Natural killer cell (primary cell): ENCODE measurements around the gene CAMSAP2. TPM values are rescaled to one million over a fixed set of nuclear protein-coding genes. Genes with fewer than 3 reads are reported as not detected.
"Not testable (repeated sequence)": the region's sequence is repeated elsewhere in the genome, so short reads cannot be mapped to it uniquely, and the experiment has no call there.

Experiments
- ATAC-seq, 3 donors: fragments of 150-1000 bp in 2 of 3; fragments of 200-7000 bp in 1 of 3; cut with Tn5 transposase; 1 replicate in 1 of 3; 2 replicates in 2 of 3; pipeline ENCODE4 v1.10.0; 2021; ENCODE audit warnings: mild to moderate bottlenecking in 2 of 3, moderate library complexity in 2 of 3
- DNase-seq, 2 donors: peaks; one replicate each; pipeline versions ENCODE4 v3.0.0 to v3.0.0-alpha.2; 2013 to 2021; ENCODE audit warnings: mixed read lengths in 1 of 2
- H3K27ac ChIP-seq: one replicate; pipeline ENCODE4 v1.5.1; 2013; ENCODE audit warnings: mild to moderate bottlenecking, low read length
- H3K27me3 ChIP-seq: one replicate; pipeline ENCODE4 v1.6.1; 2013; ENCODE audit warnings: low read length; ENCODE audit not compliant: control insufficient read depth, insufficient read depth
- H3K36me3 ChIP-seq: one replicate; pipeline ENCODE4 v1.6.1; 2013; ENCODE audit warnings: low read length; ENCODE audit not compliant: control insufficient read depth, insufficient read depth
- H3K4me1 ChIP-seq: one replicate; pipeline ENCODE4 v1.6.1; 2013; ENCODE audit warnings: low read length; ENCODE audit not compliant: control insufficient read depth, insufficient read depth
- H3K4me3 ChIP-seq: one replicate; pipeline ENCODE4 v1.5.1; 2013; ENCODE audit warnings: low read length
- H3K9me3 ChIP-seq: one replicate; pipeline ENCODE4 v1.6.1; 2013; ENCODE audit warnings: low read length; ENCODE audit not compliant: control insufficient read depth, insufficient read depth
- H3K27ac Mint-ChIP-seq, 2 donors: one replicate each; pipeline ENCODE4 v1.8.0; 2022; ENCODE audit warnings: mild to moderate bottlenecking in 2 of 2, mixed read lengths in 2 of 2, moderate library complexity in 1 of 2
- H3K27me3 Mint-ChIP-seq, 2 donors: one replicate each; pipeline ENCODE4 v1.8.0; 2022; ENCODE audit warnings: low read depth in 2 of 2, mixed read lengths in 2 of 2
- H3K36me3 Mint-ChIP-seq: one replicate; pipeline ENCODE4 v1.8.0; 2022; ENCODE audit warnings: mixed read lengths
- H3K4me1 Mint-ChIP-seq, 2 donors: one replicate each; pipeline ENCODE4 v1.8.0; 2022; ENCODE audit warnings: mixed read lengths in 2 of 2
- H3K4me3 Mint-ChIP-seq: one replicate; pipeline ENCODE4 v1.8.0; 2022; ENCODE audit warnings: mild to moderate bottlenecking, moderate library complexity, mixed read lengths
- H3K9me3 Mint-ChIP-seq, 2 donors: one replicate each; pipeline ENCODE4 v1.8.0; 2022; ENCODE audit warnings: mixed read lengths in 2 of 2
- WGBS: methylation state at CpG from one replicate; pipeline ENCODE4 v1.1.7; 2013; ENCODE audit warnings: missing lambda C conversion rate; ENCODE audit not compliant: insufficient coverage; 5-methylcytosine and 5-hydroxymethylcytosine counted together
- intact Hi-C: fragments of 100-400 bp; cut with micrococcal nuclease; formaldehyde crosslinking; loops from one replicate; pipeline ENCODE4 v1.14.2; 2022
- total RNA-seq, 4 donors: library from RNA; stranded (reverse); fragments of 120-200 nt in 1 of 4; gene quantifications; one replicate each; pipeline versions ENCODE4 v1.2.3 to v1.2.4, GENCODE V29; 2013 to 2022
- TF ChIP-seq, protein P1 (sequence below): fragments of 200-600 bp; IDR thresholded peaks from one replicate; pipeline ENCODE4 v1.8.0; 2022; ENCODE audit warnings: antibody characterized with exemption

The CAMSAP2 gene
- total RNA-seq, 3 donors from 2014 or later (not counting 1 experiment from before 2014, with no cell fraction given), result 0.25 to 0.89 (median 0.50) TPM

- Mint-ChIP-seq H3K27ac (no peak overlapping the region), H3K4me3 (no peak overlapping the region), H3K9me3 (no peaks in the 10 kb centered on the region), H3K4me1 (no peaks in the 10 kb centered on the region), H3K36me3 (no peaks in the 10 kb centered on the region), H3K27me3 (peaks cover 11 to 14% of the 10 kb centered on the region in 2 donors)
- Histone ChIP-seq H3K4me1 (no peaks in the 10 kb centered on the region), H3K27ac (no peak overlapping the region), H3K36me3 (no peaks in the 10 kb centered on the region), H3K4me3 (no peak overlapping the region), H3K27me3 (no peaks in the 10 kb centered on the region), H3K9me3 (no peaks in the 10 kb centered on the region)
- TF ChIP-seq, protein P1, sequence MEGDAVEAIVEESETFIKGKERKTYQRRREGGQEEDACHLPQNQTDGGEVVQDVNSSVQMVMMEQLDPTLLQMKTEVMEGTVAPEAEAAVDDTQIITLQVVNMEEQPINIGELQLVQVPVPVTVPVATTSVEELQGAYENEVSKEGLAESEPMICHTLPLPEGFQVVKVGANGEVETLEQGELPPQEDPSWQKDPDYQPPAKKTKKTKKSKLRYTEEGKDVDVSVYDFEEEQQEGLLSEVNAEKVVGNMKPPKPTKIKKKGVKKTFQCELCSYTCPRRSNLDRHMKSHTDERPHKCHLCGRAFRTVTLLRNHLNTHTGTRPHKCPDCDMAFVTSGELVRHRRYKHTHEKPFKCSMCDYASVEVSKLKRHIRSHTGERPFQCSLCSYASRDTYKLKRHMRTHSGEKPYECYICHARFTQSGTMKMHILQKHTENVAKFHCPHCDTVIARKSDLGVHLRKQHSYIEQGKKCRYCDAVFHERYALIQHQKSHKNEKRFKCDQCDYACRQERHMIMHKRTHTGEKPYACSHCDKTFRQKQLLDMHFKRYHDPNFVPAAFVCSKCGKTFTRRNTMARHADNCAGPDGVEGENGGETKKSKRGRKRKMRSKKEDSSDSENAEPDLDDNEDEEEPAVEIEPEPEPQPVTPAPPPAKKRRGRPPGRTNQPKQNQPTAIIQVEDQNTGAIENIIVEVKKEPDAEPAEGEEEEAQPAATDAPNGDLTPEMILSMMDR, result no peak
- DNase-seq, result no peak
- intact Hi-C loops, result no loop called here
- no peak for ATAC-seq
Observed at GRCh38 chr1:200749090-200749489, 10.4 kb downstream of the CAMSAP2 start.

GRCh38 chr1:200750749-200751148 is 12.1 kb downstream of the CAMSAP2 start:
- H3K27me3 ChIP-seq, H3K4me3 ChIP-seq, H3K36me3 ChIP-seq, intact Hi-C loops, ATAC-seq, H3K4me1 ChIP-seq, H3K4me3 Mint-ChIP-seq, H3K9me3 ChIP-seq, H3K4me1 Mint-ChIP-seq, H3K27ac Mint-ChIP-seq, H3K9me3 Mint-ChIP-seq, H3K27ac ChIP-seq, H3K36me3 Mint-ChIP-seq, DNase-seq: not testable (repeated sequence)
- H3K27me3 Mint-ChIP-seq, result peaks cover 7 to 10% of the 10 kb centered on the region in 2 donors
- 96% methylated on average over 10 of the region's 10 CpGs for WGBS

DNA sequence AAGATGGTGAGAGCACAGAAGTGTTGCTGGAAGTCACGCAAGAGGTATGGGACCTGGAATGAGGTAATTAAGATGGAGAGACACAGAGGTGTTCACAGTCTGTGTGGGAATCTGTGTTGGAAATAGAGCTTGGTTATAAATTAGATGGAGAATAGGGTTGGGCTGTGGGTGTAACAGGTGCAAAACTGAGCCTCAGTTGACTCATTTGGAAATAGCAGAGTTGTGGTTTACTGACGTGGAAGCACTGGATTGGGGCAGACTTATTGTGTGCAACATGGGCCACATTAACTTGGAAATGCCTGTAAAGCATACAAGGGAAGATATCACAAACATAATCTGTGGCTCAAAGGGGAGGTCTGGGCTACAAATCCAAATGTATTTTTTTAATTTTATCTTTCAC is 13.0 kb downstream of the CAMSAP2 start:
- Histone ChIP-seq H3K9me3 (no peaks in the 10 kb centered on the region), H3K4me1 (no peaks in the 10 kb centered on the region), H3K27ac (no peak overlapping the region), H3K36me3 (no peaks in the 10 kb centered on the region), H3K27me3 (no peaks in the 10 kb centered on the region), H3K4me3 (no peak overlapping the region)
- H3K4me3 Mint-ChIP-seq, result no peak overlapping the region
- H3K27ac Mint-ChIP-seq, result no peak overlapping the region
- TF ChIP-seq, protein P1, result no peak
- 79% methylated on average over 2 of the region's 2 CpGs for WGBS
- peaks cover 6 to 7% of the 10 kb centered on the region in 2 donors for H3K27me3 Mint-ChIP-seq
- H3K4me1 Mint-ChIP-seq, result no peaks in the 10 kb centered on the region
- DNase-seq, result no peak
- ATAC-seq, result no peak
- intact Hi-C loops, result no loop called here
- no peaks in the 10 kb centered on the region for H3K36me3 Mint-ChIP-seq
- no peaks in the 10 kb centered on the region for H3K9me3 Mint-ChIP-seq

DNA sequence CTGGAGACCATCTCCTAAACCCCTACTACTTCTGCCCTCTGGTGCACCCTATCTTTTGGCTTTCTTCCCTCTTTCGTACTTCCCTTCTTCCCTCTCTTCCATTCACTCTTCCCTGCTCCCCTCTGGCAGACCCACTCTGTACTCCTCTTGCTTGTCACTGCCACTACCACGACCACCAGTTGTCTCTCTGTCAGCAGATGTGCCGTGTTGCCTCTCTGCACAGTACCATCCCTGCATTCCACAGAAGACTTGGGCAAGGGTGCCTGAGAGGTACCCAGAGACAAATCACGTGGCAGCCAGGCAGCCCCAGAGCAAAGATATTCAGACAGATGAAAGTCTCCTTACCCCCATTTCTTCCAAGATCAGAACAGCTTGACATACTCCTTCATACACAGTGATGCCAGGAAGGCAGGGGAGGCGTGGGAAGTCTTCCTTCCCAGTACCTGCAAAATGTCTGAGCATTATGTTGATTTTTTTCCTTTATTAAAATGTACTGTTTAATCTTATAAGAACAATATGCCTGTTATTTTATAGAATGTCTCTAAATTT is 15.0 kb downstream of the CAMSAP2 start:
- H3K27ac ChIP-seq, result no peak overlapping the region
- H3K36me3 Mint-ChIP-seq, result no peaks in the 10 kb centered on the region
- no peaks in the 10 kb centered on the region for H3K4me1 Mint-ChIP-seq
- DNase-seq, result no peak
- H3K9me3 Mint-ChIP-seq, result no peaks in the 10 kb centered on the region
- TF ChIP-seq, protein P1, result no peak
- H3K27ac Mint-ChIP-seq, result no peak overlapping the region
- H3K4me3 Mint-ChIP-seq, result no peak overlapping the region
- intact Hi-C loops, result no loop called here
- H3K4me3 ChIP-seq, result no peak overlapping the region
- H3K4me1 ChIP-seq, result no peaks in the 10 kb centered on the region
- ATAC-seq, result no peak
- WGBS, result 85% methylated on average over 4 of the region's 5 CpGs
- H3K27me3 Mint-ChIP-seq, result peaks cover 0 to 9% of the 10 kb centered on the region in 2 donors
- H3K36me3 ChIP-seq, result no peaks in the 10 kb centered on the region
- no peaks in the 10 kb centered on the region for H3K27me3 ChIP-seq
- H3K9me3 ChIP-seq, result no peaks in the 10 kb centered on the region
